Measurements from ENCODE around the gene TBC1D1. TPM values are rescaled to one million over a fixed set of nuclear protein-coding genes. Genes with fewer than 3 reads are reported as not detected.

TBC1D1 gene
- total RNA-seq, 1 donor from 2014 or later: 54.5 TPM

- no peak for TF ChIP-seq EZH2 (IDR thresholded peaks at IDR 0.05; ENCODE audit: insufficient read depth, low read length)
- TF ChIP-seq, protein P1, sequence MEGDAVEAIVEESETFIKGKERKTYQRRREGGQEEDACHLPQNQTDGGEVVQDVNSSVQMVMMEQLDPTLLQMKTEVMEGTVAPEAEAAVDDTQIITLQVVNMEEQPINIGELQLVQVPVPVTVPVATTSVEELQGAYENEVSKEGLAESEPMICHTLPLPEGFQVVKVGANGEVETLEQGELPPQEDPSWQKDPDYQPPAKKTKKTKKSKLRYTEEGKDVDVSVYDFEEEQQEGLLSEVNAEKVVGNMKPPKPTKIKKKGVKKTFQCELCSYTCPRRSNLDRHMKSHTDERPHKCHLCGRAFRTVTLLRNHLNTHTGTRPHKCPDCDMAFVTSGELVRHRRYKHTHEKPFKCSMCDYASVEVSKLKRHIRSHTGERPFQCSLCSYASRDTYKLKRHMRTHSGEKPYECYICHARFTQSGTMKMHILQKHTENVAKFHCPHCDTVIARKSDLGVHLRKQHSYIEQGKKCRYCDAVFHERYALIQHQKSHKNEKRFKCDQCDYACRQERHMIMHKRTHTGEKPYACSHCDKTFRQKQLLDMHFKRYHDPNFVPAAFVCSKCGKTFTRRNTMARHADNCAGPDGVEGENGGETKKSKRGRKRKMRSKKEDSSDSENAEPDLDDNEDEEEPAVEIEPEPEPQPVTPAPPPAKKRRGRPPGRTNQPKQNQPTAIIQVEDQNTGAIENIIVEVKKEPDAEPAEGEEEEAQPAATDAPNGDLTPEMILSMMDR (IDR thresholded peaks at IDR 0.05; ENCODE audit: insufficient read depth, low read depth, low read length): no peak
- peaks cover 6% of the 10 kb centered on the region for H3K27me3 Mint-ChIP-seq (ENCODE audit: low read depth, unreplicated experiment)
- Histone ChIP-seq H3K9me3 (ENCODE audit: insufficient read depth, low read depth, low read length) (no peaks in the 10 kb centered on the region), H3K4me3 (ENCODE audit: insufficient read depth, low read depth, low read length) (no peak overlapping the region), H3K27me3 (ENCODE audit: insufficient read depth, low read length) (no peaks in the 10 kb centered on the region), H2AFZ (ENCODE audit: low read depth, low read length) (no peak overlapping the region), H4K20me1 (ENCODE audit: insufficient read depth, low read length) (no peaks in the 10 kb centered on the region), H3K9ac (ENCODE audit: low read length) (no peak overlapping the region), H3K79me2 (ENCODE audit: insufficient read depth, low read length) (no peaks in the 10 kb centered on the region), H3K4me2 (ENCODE audit: low read length) (no peak overlapping the region), H3K36me3 (ENCODE audit: insufficient read depth, low read length) (no peaks in the 10 kb centered on the region), H3K27ac (ENCODE audit: low read depth, low read length) (no peak overlapping the region), H3K4me1 (ENCODE audit: insufficient read depth, low read length) (peaks cover 8% of the 10 kb centered on the region)
- peaks cover 4% of the 10 kb centered on the region for H3K4me1 Mint-ChIP-seq (ENCODE audit: low read depth, unreplicated experiment)
- no peaks in the 10 kb centered on the region for H3K36me3 Mint-ChIP-seq (ENCODE audit: low read depth, unreplicated experiment)
- no peak for FAIRE-seq
- H3K27ac Mint-ChIP-seq (ENCODE audit: unreplicated experiment): no peak overlapping the region
- DNase-seq (ENCODE audit: low read depth): no peak
- H3K9me3 Mint-ChIP-seq (ENCODE audit: unreplicated experiment): peaks cover 1% of the 10 kb centered on the region
- no peak overlapping the region for H3K4me3 Mint-ChIP-seq (ENCODE audit: unreplicated experiment)
These were observed 43.2 kb downstream of the TBC1D1 start for GRCh38 chr4:37934096-37934495.

GRCh38 chr4:37934609-37935008, 43.7 kb downstream of the TBC1D1 start:
- Histone ChIP-seq H3K79me2 (ENCODE audit: insufficient read depth, low read length) (no peaks in the 10 kb centered on the region), H3K9me3 (ENCODE audit: insufficient read depth, low read depth, low read length) (no peaks in the 10 kb centered on the region), H3K4me3 (ENCODE audit: insufficient read depth, low read depth, low read length) (no peak overlapping the region), H3K27me3 (ENCODE audit: insufficient read depth, low read length) (no peaks in the 10 kb centered on the region), H3K4me2 (ENCODE audit: low read length) (no peak overlapping the region), H3K27ac (ENCODE audit: low read depth, low read length) (no peak overlapping the region), H4K20me1 (ENCODE audit: insufficient read depth, low read length) (no peaks in the 10 kb centered on the region), H3K9ac (ENCODE audit: low read length) (no peak overlapping the region), H2AFZ (ENCODE audit: low read depth, low read length) (no peak overlapping the region), H3K36me3 (ENCODE audit: insufficient read depth, low read length) (no peaks in the 10 kb centered on the region), H3K4me1 (ENCODE audit: insufficient read depth, low read length) (peaks cover 8% of the 10 kb centered on the region)
- Mint-ChIP-seq H3K9me3 (ENCODE audit: unreplicated experiment) (peaks cover 1% of the 10 kb centered on the region), H3K4me1 (ENCODE audit: low read depth, unreplicated experiment) (peaks cover 4% of the 10 kb centered on the region), H3K36me3 (ENCODE audit: low read depth, unreplicated experiment) (no peaks in the 10 kb centered on the region), H3K27ac (ENCODE audit: unreplicated experiment) (no peak overlapping the region), H3K27me3 (ENCODE audit: low read depth, unreplicated experiment) (peaks cover 6% of the 10 kb centered on the region), H3K4me3 (ENCODE audit: unreplicated experiment) (no peak overlapping the region)
- TF ChIP-seq, protein P1 (IDR thresholded peaks at IDR 0.05; ENCODE audit: insufficient read depth, low read depth, low read length): no peak
- no peak for TF ChIP-seq EZH2 (IDR thresholded peaks at IDR 0.05; ENCODE audit: insufficient read depth, low read length)
- DNase-seq (ENCODE audit: low read depth): no peak
- FAIRE-seq: no peak

DNA sequence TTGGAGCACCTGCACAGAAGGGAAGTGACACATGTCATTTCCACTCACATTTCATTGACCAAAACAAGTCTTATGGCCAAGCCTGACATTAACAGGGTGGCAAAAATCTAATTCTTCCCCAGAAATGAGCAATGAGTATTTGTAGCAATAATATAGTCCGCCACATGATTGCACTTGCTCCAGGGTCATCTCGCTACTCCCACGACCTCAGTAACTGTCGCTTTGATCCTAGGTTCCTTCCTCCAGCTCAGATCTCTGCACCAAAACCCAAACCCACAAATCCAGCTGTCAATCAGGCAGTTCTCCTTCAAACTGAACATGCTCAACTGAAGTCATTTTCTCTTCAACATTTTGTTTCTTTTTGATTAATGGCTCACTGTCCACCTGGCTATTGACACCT, 44.1 kb downstream of the TBC1D1 start:
- H3K27ac Mint-ChIP-seq (ENCODE audit: unreplicated experiment): no peak overlapping the region
- H3K4me2 ChIP-seq (ENCODE audit: low read length): no peak overlapping the region
- H3K27me3 Mint-ChIP-seq (ENCODE audit: low read depth, unreplicated experiment): peaks cover 6% of the 10 kb centered on the region
- H3K4me1 ChIP-seq (ENCODE audit: insufficient read depth, low read length): peaks cover 8% of the 10 kb centered on the region
- no peak overlapping the region for H3K9ac ChIP-seq (ENCODE audit: low read length)
- peaks cover 1% of the 10 kb centered on the region for H3K9me3 Mint-ChIP-seq (ENCODE audit: unreplicated experiment)
- no peak overlapping the region for H3K27ac ChIP-seq (ENCODE audit: low read depth, low read length)
- no peaks in the 10 kb centered on the region for H3K36me3 ChIP-seq (ENCODE audit: insufficient read depth, low read length)
- H3K9me3 ChIP-seq (ENCODE audit: insufficient read depth, low read depth, low read length): no peaks in the 10 kb centered on the region
- H3K27me3 ChIP-seq (ENCODE audit: insufficient read depth, low read length): no peaks in the 10 kb centered on the region
- H3K4me3 Mint-ChIP-seq (ENCODE audit: unreplicated experiment): no peak overlapping the region
- H4K20me1 ChIP-seq (ENCODE audit: insufficient read depth, low read length): no peaks in the 10 kb centered on the region
- no peak for TF ChIP-seq EZH2 (IDR thresholded peaks at IDR 0.05; ENCODE audit: insufficient read depth, low read length)
- TF ChIP-seq, protein P1 (IDR thresholded peaks at IDR 0.05; ENCODE audit: insufficient read depth, low read depth, low read length): no peak
- no peak for FAIRE-seq
- H3K79me2 ChIP-seq (ENCODE audit: insufficient read depth, low read length): no peaks in the 10 kb centered on the region
- H3K4me3 ChIP-seq (ENCODE audit: insufficient read depth, low read depth, low read length): no peak overlapping the region
- H2AFZ ChIP-seq (ENCODE audit: low read depth, low read length): no peak overlapping the region
- H3K36me3 Mint-ChIP-seq (ENCODE audit: low read depth, unreplicated experiment): no peaks in the 10 kb centered on the region
- DNase-seq (ENCODE audit: low read depth): no peak
- H3K4me1 Mint-ChIP-seq (ENCODE audit: low read depth, unreplicated experiment): peaks cover 4% of the 10 kb centered on the region

Measured in astrocyte (in vitro differentiated cells and primary cell).